ENCODE measurements around the gene LCN10.
A peak's percentile ranks its signal among the peaks of the same experiment; 100 is the strongest.

LCN10 gene

GRCh38 chr9:136748666-136749611 lies 6.2 kb upstream of the LCN10 start:
- Histone ChIP-seq H3K9ac (ENCODE audit: low read length) (no peak overlapping the region), H3K4me1 (ENCODE audit: control insufficient read depth, insufficient read depth, low read depth, low read length) (peaks cover 5% of the 10 kb centered on the region), H2AFZ (ENCODE audit: low read depth, low read length) (no peak overlapping the region), H4K8ac (ENCODE audit: low read length) (no peak overlapping the region), H3K18ac (ENCODE audit: low read depth in 1 of 2, low read length in 2 of 2) (no peak overlapping the region), H3K4ac (ENCODE audit: low read depth in 1 of 2, low read length in 2 of 2) (no peak overlapping the region), H3K27me3 (ENCODE audit: control insufficient read depth in 1 of 2, insufficient read depth in 1 of 2, low read length in 2 of 2) (peaks cover 40 to 51% of the 10 kb centered on the region in 2 experiments), H3K4me3 (ENCODE audit: insufficient read depth in 1 of 2, low read depth in 1 of 2, low read length in 2 of 2) (no peak overlapping the region), H4K91ac (ENCODE audit: low read length) (no peak overlapping the region), H2AK5ac (ENCODE audit: low read length, severe bottlenecking) (no peak overlapping the region), H2BK15ac (ENCODE audit: low read depth, poor library complexity, severe bottlenecking) (no peak overlapping the region), H3K14ac (ENCODE audit: low read length in 2 of 2) (peak overlapping the region in 1 of 2 experiments; percentile 87), H2BK120ac (ENCODE audit: low read depth, low read length) (no peak overlapping the region), H3K79me1 (replicated peaks; ENCODE audit: low read length, poor library complexity, severe bottlenecking) (no peaks in the 10 kb centered on the region), H3K36me3 (ENCODE audit: control insufficient read depth in 1 of 2, insufficient read depth in 2 of 2, low read depth in 1 of 2, low read length in 2 of 2) (peaks cover 0 to 4% of the 10 kb centered on the region in 2 experiments), H3K27ac (ENCODE audit: low read length, poor library complexity, severe bottlenecking) (no peak overlapping the region), H2BK12ac (ENCODE audit: low read length in 2 of 2) (peak overlapping the region in 1 of 2 experiments; percentile 47), H3K23ac (ENCODE audit: low read length in 2 of 2) (no peak overlapping the region), H3K4me2 (ENCODE audit: low read length, poor library complexity, severe bottlenecking) (no peak overlapping the region), H3K9me3 (ENCODE audit: control insufficient read depth, low read length) (peaks cover 8% of the 10 kb centered on the region), H2BK5ac (ENCODE audit: low read depth, low read length, poor library complexity, severe bottlenecking) (no peak overlapping the region)
- DNase-seq = no peak
- WGBS = 85% methylated on average over 21 of the region's 21 CpGs

- Histone ChIP-seq H3K27ac (ENCODE audit: low read length, poor library complexity, severe bottlenecking) (no peak within 1 kb of the TSS), H3K4me2 (ENCODE audit: low read length, poor library complexity, severe bottlenecking) (no peak within 1 kb of the TSS), H2BK5ac (ENCODE audit: low read depth, low read length, poor library complexity, severe bottlenecking) (no peak within 1 kb of the TSS), H3K18ac (ENCODE audit: low read depth in 1 of 2, low read length in 2 of 2) (no peak within 1 kb of the TSS), H3K27me3 (ENCODE audit: control insufficient read depth in 1 of 2, insufficient read depth in 1 of 2, low read length in 2 of 2) (peaks cover 46 to 52% of the 10 kb centered on the region in 2 experiments), H2AK5ac (ENCODE audit: low read length, severe bottlenecking) (no peak within 1 kb of the TSS), H3K4ac (ENCODE audit: low read depth in 1 of 2, low read length in 2 of 2) (no peak within 1 kb of the TSS), H2BK120ac (ENCODE audit: low read depth, low read length) (no peak within 1 kb of the TSS), H3K23ac (ENCODE audit: low read length in 2 of 2) (no peak within 1 kb of the TSS), H2BK15ac (ENCODE audit: low read depth, poor library complexity, severe bottlenecking) (no peak within 1 kb of the TSS), H3K4me3 (ENCODE audit: insufficient read depth in 1 of 2, low read depth in 1 of 2, low read length in 2 of 2) (no peak within 1 kb of the TSS), H3K9me3 (ENCODE audit: control insufficient read depth, low read length) (peaks cover 8% of the 10 kb centered on the region), H3K4me1 (ENCODE audit: control insufficient read depth, insufficient read depth, low read depth, low read length) (peaks cover 5% of the 10 kb centered on the region), H4K91ac (ENCODE audit: low read length) (no peak within 1 kb of the TSS), H3K9ac (ENCODE audit: low read length) (no peak within 1 kb of the TSS), H4K8ac (ENCODE audit: low read length) (no peak within 1 kb of the TSS), H3K79me1 (replicated peaks; ENCODE audit: low read length, poor library complexity, severe bottlenecking) (no peaks in the 10 kb centered on the region), H3K36me3 (ENCODE audit: control insufficient read depth in 1 of 2, insufficient read depth in 2 of 2, low read depth in 1 of 2, low read length in 2 of 2) (peaks cover 0 to 4% of the 10 kb centered on the region in 2 experiments), H2AFZ (ENCODE audit: low read depth, low read length) (no peak within 1 kb of the TSS), H3K14ac (ENCODE audit: low read length in 2 of 2) (peak within 1 kb of the TSS in 1 of 2 experiments; percentile 87), H2BK12ac (ENCODE audit: low read length in 2 of 2) (peak within 1 kb of the TSS in 1 of 2 experiments; percentile 47)
- DNase-seq = no peak
- 76% methylated on average over 8 of the region's 8 CpGs for WGBS
Observed at GRCh38 chr9:136748201-136748600, 5.5 kb upstream of the LCN10 start, which contains the start of gene LCN6. Gene LCN6, minus strand, starts transcription at chr9:136748525. Its CDS starts 42 bp downstream, at chr9:136748483.

DNA sequence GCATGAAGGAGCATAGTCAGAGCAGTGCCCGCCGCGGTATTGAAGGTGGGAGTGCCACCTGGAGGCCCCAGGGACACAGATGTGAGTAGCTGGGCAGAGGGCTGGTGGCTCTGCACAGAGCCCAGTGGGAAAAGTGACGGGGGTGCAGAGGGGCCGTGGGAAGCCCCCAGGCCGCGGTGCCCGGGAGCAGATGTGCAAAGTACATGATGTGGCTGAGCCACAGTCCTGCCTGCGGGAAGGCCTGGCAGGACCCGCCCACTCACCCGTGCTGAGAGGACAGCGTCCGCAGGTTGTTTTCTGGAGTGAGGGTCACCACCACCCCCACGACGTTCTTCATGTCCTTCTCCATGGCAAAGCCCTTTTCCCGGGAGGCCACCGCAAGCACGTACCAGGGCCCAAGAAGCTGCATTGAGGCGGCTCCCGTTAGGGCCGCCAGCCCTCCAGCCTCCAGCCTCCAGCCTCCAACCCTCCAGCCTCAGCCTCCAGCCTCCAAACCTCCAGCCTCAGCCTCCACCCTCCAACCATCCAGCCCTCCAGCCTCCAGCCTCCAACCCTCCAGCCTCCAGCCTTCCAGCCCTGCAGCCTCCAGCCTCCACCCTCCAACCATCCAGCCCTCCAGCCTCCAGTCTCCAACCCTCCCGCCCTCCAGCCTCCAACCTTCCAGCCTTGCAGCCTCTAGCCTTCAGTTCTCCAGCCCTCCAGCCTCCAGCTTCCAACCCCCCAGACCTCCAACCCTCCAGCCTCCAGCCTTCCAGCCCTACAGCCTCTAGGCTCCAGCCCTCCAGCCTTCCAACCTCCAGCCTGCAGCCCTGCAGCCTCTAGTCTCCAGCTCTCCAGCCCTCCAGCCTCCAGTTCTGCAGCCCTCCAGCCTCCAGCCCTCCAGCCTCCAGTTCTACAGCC lies 4.7 kb upstream of the LCN10 start:
- Histone ChIP-seq H3K27me3 (ENCODE audit: control insufficient read depth in 1 of 2, insufficient read depth in 1 of 2, low read length in 2 of 2) (peaks cover 49 to 54% of the 10 kb centered on the region in 2 experiments), H2BK120ac (ENCODE audit: low read depth, low read length) (no peak overlapping the region), H2BK12ac (ENCODE audit: low read length in 2 of 2) (no peak overlapping the region), H2AFZ (ENCODE audit: low read depth, low read length) (no peak overlapping the region), H3K4me1 (ENCODE audit: control insufficient read depth, insufficient read depth, low read depth, low read length) (peaks cover 5% of the 10 kb centered on the region), H2BK5ac (ENCODE audit: low read depth, low read length, poor library complexity, severe bottlenecking) (no peak overlapping the region), H3K4ac (ENCODE audit: low read depth in 1 of 2, low read length in 2 of 2) (no peak overlapping the region), H2AK5ac (ENCODE audit: low read length, severe bottlenecking) (no peak overlapping the region), H3K9ac (ENCODE audit: low read length) (no peak overlapping the region), H3K27ac (ENCODE audit: low read length, poor library complexity, severe bottlenecking) (no peak overlapping the region), H3K14ac (ENCODE audit: low read length in 2 of 2) (no peak overlapping the region), H3K79me1 (replicated peaks; ENCODE audit: low read length, poor library complexity, severe bottlenecking) (no peaks in the 10 kb centered on the region), H2BK15ac (ENCODE audit: low read depth, poor library complexity, severe bottlenecking) (no peak overlapping the region), H3K9me3 (ENCODE audit: control insufficient read depth, low read length) (peaks cover 8% of the 10 kb centered on the region), H3K23ac (ENCODE audit: low read length in 2 of 2) (no peak overlapping the region), H3K4me3 (ENCODE audit: insufficient read depth in 1 of 2, low read depth in 1 of 2, low read length in 2 of 2) (no peak overlapping the region), H4K91ac (ENCODE audit: low read length) (no peak overlapping the region), H3K36me3 (ENCODE audit: control insufficient read depth in 1 of 2, insufficient read depth in 2 of 2, low read depth in 1 of 2, low read length in 2 of 2) (peaks cover 0 to 4% of the 10 kb centered on the region in 2 experiments), H3K18ac (ENCODE audit: low read depth in 1 of 2, low read length in 2 of 2) (no peak overlapping the region), H3K4me2 (ENCODE audit: low read length, poor library complexity, severe bottlenecking) (no peak overlapping the region), H4K8ac (ENCODE audit: low read length) (no peak overlapping the region)
- 91% methylated on average over 22 of the region's 22 CpGs for WGBS
- DNase-seq = no peak
